IMR-90 (cell line): ENCODE data around the gene PRKAR2A. TPM values are rescaled to one million over a fixed set of nuclear protein-coding genes. Genes with fewer than 3 reads are reported as not detected.

Experiments
- ATAC-seq: fragments of 200-7000 bp; cut with Tn5 transposase; 2 replicates; pipeline ENCODE4 v1.9.1; 2020; ENCODE audit warnings: low read depth, mild to moderate bottlenecking, moderate library complexity
- BruUV-seq: library from RNA; stranded (reverse); fragments of 400-500 nt; replicated peaks from 2 replicates; lab custom pipeline; 2021; lab: Mats Ljungman, UMichigan
- CTCF ChIA-PET: fragments of 300-600 bp; formaldehyde crosslinking; extraction: SDS; loops from one replicate; lab custom pipeline; 2021; ENCODE audit warnings: antibody characterized with exemption; lab: Yijun Ruan, JAX
- POLR2A ChIA-PET: fragments of 300-600 bp; sonication (Branson Sonifier 250); formaldehyde crosslinking; loops from one replicate; lab custom pipeline; 2022; ENCODE audit warnings: antibody characterized with exemption; ENCODE audit not compliant: unreplicated experiment; lab: Charles Lee
- DNase-seq: peaks from one replicate; pipeline ENCODE4 v3.0.0; 2013
- H2AFZ ChIP-seq: replicated peaks from 2 replicates; pipeline ENCODE3; 2013; ENCODE audit warnings: low read length, mild to moderate bottlenecking; ENCODE audit not compliant: poor library complexity
- H2AK5ac ChIP-seq: 2 replicates; pipeline ENCODE4 v1.6.1; 2013; ENCODE audit warnings: low read depth, low read length, inconsistent platforms
- H2AK9ac ChIP-seq: replicated peaks from 2 replicates; pipeline ENCODE3; 2013; ENCODE audit warnings: mild to moderate bottlenecking, low read depth, low read length, moderate library complexity; ENCODE audit not compliant: poor library complexity
- H2BK120ac ChIP-seq: 2 replicates; pipeline ENCODE4 v1.6.1; 2013; ENCODE audit warnings: low read depth, low read length, inconsistent platforms
- H2BK15ac ChIP-seq: 3 replicates; pipeline ENCODE4 v1.6.1; 2013; ENCODE audit warnings: low read depth, low read length, inconsistent platforms
- H2BK20ac ChIP-seq: 2 replicates; pipeline ENCODE4 v1.6.1; 2013; ENCODE audit warnings: low read depth, mild to moderate bottlenecking, inconsistent platforms, low read length, moderate library complexity
- H2BK5ac ChIP-seq: 2 replicates; pipeline ENCODE4 v1.6.1; 2013; ENCODE audit warnings: mild to moderate bottlenecking, low read depth, low read length, inconsistent platforms; ENCODE audit not compliant: poor library complexity, severe bottlenecking
- H3K14ac ChIP-seq: replicated peaks from 2 replicates; pipeline ENCODE4 v1.6.1; 2013; ENCODE audit warnings: low read depth, low read length, inconsistent platforms
- H3K18ac ChIP-seq: 2 replicates; pipeline ENCODE4 v1.6.1; 2013; ENCODE audit warnings: low read depth, low read length, control low read depth
- H3K23ac ChIP-seq: 2 replicates; pipeline ENCODE4 v1.6.1; 2013; ENCODE audit warnings: low read depth, low read length, inconsistent platforms
- H3K27ac ChIP-seq: 2 replicates; pipeline ENCODE4 v1.5.1; 2013; ENCODE audit warnings: mild to moderate bottlenecking, control low read depth, low read length; ENCODE audit not compliant: insufficient read depth
- H3K27me3 ChIP-seq: 2 replicates; pipeline ENCODE4 v1.6.1; 2013; ENCODE audit warnings: low read length; ENCODE audit not compliant: control insufficient read depth, insufficient read depth
- H3K36me3 ChIP-seq: 2 replicates; pipeline ENCODE4 v1.6.1; 2013; ENCODE audit warnings: low read length, mixed read lengths; ENCODE audit not compliant: control insufficient read depth, insufficient read depth
- H3K4ac ChIP-seq: 2 replicates; pipeline ENCODE4 v1.6.1; 2013; ENCODE audit warnings: low read depth, low read length, inconsistent platforms
- H3K4me1 ChIP-seq: 2 replicates; pipeline ENCODE4 v1.6.1; 2013; ENCODE audit warnings: low read length, mixed read lengths; ENCODE audit not compliant: control insufficient read depth, insufficient read depth
- H3K4me2 ChIP-seq: 2 replicates; pipeline ENCODE4 v1.6.1; 2013; ENCODE audit warnings: low read depth, mild to moderate bottlenecking, control low read depth, low read length, moderate library complexity
- H3K4me3 ChIP-seq: 2 replicates; pipeline ENCODE4 v1.5.1; 2013; ENCODE audit warnings: low read depth, mild to moderate bottlenecking, control low read depth, low read length, moderate library complexity; ENCODE audit not compliant: insufficient read depth
- H3K56ac ChIP-seq: 2 replicates; pipeline ENCODE4 v1.6.1; 2013; ENCODE audit warnings: low read length, inconsistent platforms; ENCODE audit not compliant: insufficient read depth; ENCODE audit errors: extremely low read depth
- H3K79me1 ChIP-seq, 2 experiments: 2 replicates each; pipeline ENCODE4 v1.6.1; 2013; ENCODE audit warnings: low read length in 2 of 2, inconsistent platforms in 1 of 2, low read depth in 1 of 2
- H3K9ac ChIP-seq: 2 replicates; pipeline ENCODE4 v1.6.1; 2013; ENCODE audit warnings: low read depth, low read length, control low read depth
- H3K9me1 ChIP-seq: 2 replicates; pipeline ENCODE4 v1.6.1; 2013; ENCODE audit warnings: low read length, inconsistent platforms; ENCODE audit not compliant: insufficient read depth
- H3K9me3 ChIP-seq: 2 replicates; pipeline ENCODE4 v1.6.1; 2013; ENCODE audit warnings: low read length; ENCODE audit not compliant: control insufficient read depth, insufficient read depth
- H4K20me1 ChIP-seq: 2 replicates; pipeline ENCODE4 v1.6.1; 2013; ENCODE audit warnings: low read length, inconsistent platforms; ENCODE audit not compliant: insufficient read depth
- H4K5ac ChIP-seq: 2 replicates; pipeline ENCODE4 v1.6.1; 2013; ENCODE audit warnings: mild to moderate bottlenecking, low read depth, low read length, control low read depth
- H4K8ac ChIP-seq, 2 experiments: 2 replicates each; pipeline ENCODE4 v1.6.1; 2013; ENCODE audit warnings: low read depth in 2 of 2, low read length in 2 of 2, control low read depth in 1 of 2, inconsistent platforms in 1 of 2
- H4K91ac ChIP-seq: 2 replicates; pipeline ENCODE4 v1.6.1; 2013; ENCODE audit warnings: low read depth, low read length, inconsistent platforms; ENCODE audit not compliant: insufficient read depth
- BHLHE40 ChIP-seq: fragments of 150-350 bp; IDR thresholded peaks from 2 replicates; pipeline ENCODE4 v1.6.1; 2016; ENCODE audit warnings: mild to moderate bottlenecking, low read depth, low read length
- CEBPB ChIP-seq: IDR thresholded peaks from 2 replicates; pipeline ENCODE4 v1.6.1; 2012; ENCODE audit warnings: low read depth, low read length, improper control_type of control experiment
- CHD1 ChIP-seq: IDR thresholded peaks from 2 replicates; pipeline ENCODE4 v1.6.1; 2012; ENCODE audit warnings: low read depth, low read length, improper control_type of control experiment
- FOS ChIP-seq: fragments of 150-350 bp; IDR thresholded peaks from 2 replicates; pipeline ENCODE4 v1.6.1; 2016; ENCODE audit warnings: low read depth, low read length
- MAFK ChIP-seq: IDR thresholded peaks from 2 replicates; pipeline ENCODE4 v1.6.1; 2012; ENCODE audit warnings: low read depth, low read length, improper control_type of control experiment
- MAZ ChIP-seq: IDR thresholded peaks from 2 replicates; pipeline ENCODE4 v1.6.1; 2012; ENCODE audit warnings: low read depth, mild to moderate bottlenecking, low read length, improper control_type of control experiment, moderate library complexity, borderline replicate concordance
- MXI1 ChIP-seq: IDR thresholded peaks from 2 replicates; pipeline ENCODE4 v1.6.1; 2012; ENCODE audit warnings: low read depth, mild to moderate bottlenecking, low read length, moderate library complexity, borderline replicate concordance
- NFE2L2 ChIP-seq: fragments of 150-350 bp; IDR thresholded peaks from 2 replicates; pipeline ENCODE4 v1.6.1; 2016; ENCODE audit warnings: low read depth, mild to moderate bottlenecking, low read length
- POLR2A ChIP-seq: IDR thresholded peaks from 2 replicates; pipeline ENCODE4 v1.6.1; 2012; ENCODE audit warnings: mild to moderate bottlenecking, low read depth, low read length
- RAD21 ChIP-seq: IDR thresholded peaks from 2 replicates; pipeline ENCODE4 v1.6.1; 2012; ENCODE audit warnings: low read length, improper control_type of control experiment
- RCOR1 ChIP-seq: IDR thresholded peaks from 2 replicates; pipeline ENCODE4 v1.6.1; 2012; ENCODE audit warnings: mild to moderate bottlenecking, low read length, improper control_type of control experiment; ENCODE audit not compliant: insufficient replicate concordance
- RFX5 ChIP-seq: IDR thresholded peaks from 2 replicates; pipeline ENCODE4 v1.8.0; 2012; ENCODE audit warnings: low read depth, mild to moderate bottlenecking, low read length, moderate library complexity
- SMC3 ChIP-seq: fragments of 150-350 bp; IDR thresholded peaks from 2 replicates; pipeline ENCODE4 v1.6.1; 2016; ENCODE audit warnings: low read depth, mild to moderate bottlenecking, antibody characterized with exemption, low read length, moderate library complexity
- WGBS, 2 experiments: methylation state at CpG; one replicate each; pipeline versions ENCODE4 v1.1.5 to v1.1.7; 2013; ENCODE audit warnings: missing lambda C conversion rate in 2 of 2; ENCODE audit not compliant: insufficient read length in 1 of 2; ENCODE audit errors: extremely low coverage in 2 of 2; 5-methylcytosine and 5-hydroxymethylcytosine counted together
- dilution Hi-C: fragments of 300-500 bp; cut with HindIII; formaldehyde crosslinking; loops from one replicate; pipeline ENCODE4 v1.14.3; 2018; ENCODE audit warnings: low sequenced_read_pairs; ENCODE audit not compliant: unreplicated experiment
- in situ Hi-C: fragments of 300-500 bp; cut with MboI; formaldehyde crosslinking; loops from 3 replicates; pipeline ENCODE4 v1.14.3; 2019; ENCODE audit warnings: low sequenced_read_pairs, inconsistent platforms, mixed read lengths
- intact Hi-C: fragments of 100-400 bp; cut with micrococcal nuclease; formaldehyde crosslinking; loops from 2 replicates; pipeline ENCODE4 v1.10.0; 2022
- polyA plus RNA-seq, 3 experiments: library from polyadenylated mRNA; depleted of rRNA; stranded (reverse); fragments of >200 nt; gene quantifications; 2 replicates each; pipeline ENCODE4 v1.2.3, GENCODE V29; 2012; ENCODE audit warnings: low replicate concordance in 1 of 3
- total RNA-seq: library from RNA; depleted of rRNA; stranded (reverse); fragments of >200 nt; gene quantifications from 2 replicates; pipeline ENCODE4 v1.2.3, GENCODE V29; 2012
- TF ChIP-seq, protein P1 (sequence below): fragments of 150-350 bp; IDR thresholded peaks from 2 replicates; pipeline ENCODE4 v1.6.1; 2016; ENCODE audit warnings: low read depth, mild to moderate bottlenecking, low read length, moderate library complexity, borderline replicate concordance
- TF ChIP-seq, protein P2 (sequence below): conservative IDR thresholded peaks from 2 replicates; pipeline ENCODE4 v1.5.1; 2012; ENCODE audit warnings: mild to moderate bottlenecking, low read depth, low read length, improper control_type of control experiment
- TF ChIP-seq, protein P3 (sequence below): fragments of 150-350 bp; IDR thresholded peaks from 2 replicates; pipeline ENCODE4 v1.6.1; 2017; ENCODE audit warnings: mild to moderate bottlenecking, antibody characterized with exemption, low read length, low read depth

The PRKAR2A gene
- total and polyA plus RNA-seq, 2 of the 4 experiments (the other 2 are of a cell fraction): 11.3 to 48.2 TPM

DNA sequence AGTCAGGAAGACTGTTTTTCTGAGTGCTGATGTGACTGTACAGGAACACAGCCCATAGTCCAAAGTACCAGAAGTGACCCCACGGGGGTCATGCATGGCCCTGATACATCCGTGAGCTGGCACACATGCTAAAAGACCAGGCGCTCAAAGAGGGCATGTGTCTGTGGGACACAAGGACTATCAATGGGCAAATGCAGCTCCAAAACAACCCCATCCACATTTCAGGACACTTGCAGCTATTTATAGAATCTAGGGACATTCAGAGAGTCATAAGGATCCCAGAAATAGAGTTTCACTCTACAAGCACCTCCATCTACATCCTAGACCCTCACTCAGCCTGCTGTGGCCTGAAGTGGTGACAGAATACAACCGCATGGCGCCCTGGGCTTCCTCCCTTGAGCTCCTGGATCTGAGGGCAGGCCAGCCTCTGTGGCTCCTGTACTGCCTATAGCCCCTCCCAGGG lies 34.0 kb upstream of the PRKAR2A start:
- Histone ChIP-seq H4K8ac (no peak overlapping the region), H2BK120ac (no peak overlapping the region), H3K4me1 (no peaks in the 10 kb centered on the region), H3K18ac (no peak overlapping the region), H4K20me1 (no peaks in the 10 kb centered on the region; the same call in 1 of the 2 replicates), H3K9ac (no peak overlapping the region), H3K4me2 (no peak overlapping the region), H3K36me3 (peaks cover 6% of the 10 kb centered on the region), H3K9me1 (peaks cover 3% of the 10 kb centered on the region; the same call in 1 of the 2 replicates), H3K14ac (no peak overlapping the region), H3K4ac (no peak overlapping the region), H4K91ac (no peak overlapping the region), H3K56ac (no peak overlapping the region), H2BK15ac (no peak overlapping the region), H2AK9ac (no peak overlapping the region), H3K23ac (no peak overlapping the region), H2BK5ac (no peak overlapping the region), H3K4me3 (no peak overlapping the region), H2BK20ac (no peak overlapping the region), H2AK5ac (no peak overlapping the region), H3K27ac (no peak overlapping the region), H3K9me3 (no peaks in the 10 kb centered on the region), H4K5ac (no peak overlapping the region), H3K27me3 (no peaks in the 10 kb centered on the region), H2AFZ (no peak overlapping the region), H3K79me1 (peaks cover 0 to 6% of the 10 kb centered on the region in 2 experiments; a peak in 1 of 4 replicates)
- dilution Hi-C loops (no loop called here), intact Hi-C loops (no loop called here), in situ Hi-C loops (no loop called here)
- CTCF ChIA-PET: no interaction called here
- no TSS peak for BruUV-seq
- WGBS, 2 experiments: 100% methylated on average over 1 of the region's 5 CpGs; no CpG with 5 or more reads in 1 of the 2 experiments
- DNase-seq (no peak), ATAC-seq (no peak)
- POLR2A ChIA-PET: no interaction called here
- TF ChIP-seq RCOR1 (no peak), MXI1 (no peak), CEBPB (no peak), SMC3 (no peak), RAD21 (no peak), MAZ (no peak), CHD1 (no peak), RFX5 (no peak), MAFK (no peak), FOS (no peak), POLR2A (no peak), BHLHE40 (no peak), NFE2L2 (no peak)
- TF ChIP-seq, protein P1, sequence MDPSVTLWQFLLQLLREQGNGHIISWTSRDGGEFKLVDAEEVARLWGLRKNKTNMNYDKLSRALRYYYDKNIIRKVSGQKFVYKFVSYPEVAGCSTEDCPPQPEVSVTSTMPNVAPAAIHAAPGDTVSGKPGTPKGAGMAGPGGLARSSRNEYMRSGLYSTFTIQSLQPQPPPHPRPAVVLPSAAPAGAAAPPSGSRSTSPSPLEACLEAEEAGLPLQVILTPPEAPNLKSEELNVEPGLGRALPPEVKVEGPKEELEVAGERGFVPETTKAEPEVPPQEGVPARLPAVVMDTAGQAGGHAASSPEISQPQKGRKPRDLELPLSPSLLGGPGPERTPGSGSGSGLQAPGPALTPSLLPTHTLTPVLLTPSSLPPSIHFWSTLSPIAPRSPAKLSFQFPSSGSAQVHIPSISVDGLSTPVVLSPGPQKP: no peak
- TF ChIP-seq, protein P2, sequence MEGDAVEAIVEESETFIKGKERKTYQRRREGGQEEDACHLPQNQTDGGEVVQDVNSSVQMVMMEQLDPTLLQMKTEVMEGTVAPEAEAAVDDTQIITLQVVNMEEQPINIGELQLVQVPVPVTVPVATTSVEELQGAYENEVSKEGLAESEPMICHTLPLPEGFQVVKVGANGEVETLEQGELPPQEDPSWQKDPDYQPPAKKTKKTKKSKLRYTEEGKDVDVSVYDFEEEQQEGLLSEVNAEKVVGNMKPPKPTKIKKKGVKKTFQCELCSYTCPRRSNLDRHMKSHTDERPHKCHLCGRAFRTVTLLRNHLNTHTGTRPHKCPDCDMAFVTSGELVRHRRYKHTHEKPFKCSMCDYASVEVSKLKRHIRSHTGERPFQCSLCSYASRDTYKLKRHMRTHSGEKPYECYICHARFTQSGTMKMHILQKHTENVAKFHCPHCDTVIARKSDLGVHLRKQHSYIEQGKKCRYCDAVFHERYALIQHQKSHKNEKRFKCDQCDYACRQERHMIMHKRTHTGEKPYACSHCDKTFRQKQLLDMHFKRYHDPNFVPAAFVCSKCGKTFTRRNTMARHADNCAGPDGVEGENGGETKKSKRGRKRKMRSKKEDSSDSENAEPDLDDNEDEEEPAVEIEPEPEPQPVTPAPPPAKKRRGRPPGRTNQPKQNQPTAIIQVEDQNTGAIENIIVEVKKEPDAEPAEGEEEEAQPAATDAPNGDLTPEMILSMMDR: no peak
- TF ChIP-seq, protein P3, sequence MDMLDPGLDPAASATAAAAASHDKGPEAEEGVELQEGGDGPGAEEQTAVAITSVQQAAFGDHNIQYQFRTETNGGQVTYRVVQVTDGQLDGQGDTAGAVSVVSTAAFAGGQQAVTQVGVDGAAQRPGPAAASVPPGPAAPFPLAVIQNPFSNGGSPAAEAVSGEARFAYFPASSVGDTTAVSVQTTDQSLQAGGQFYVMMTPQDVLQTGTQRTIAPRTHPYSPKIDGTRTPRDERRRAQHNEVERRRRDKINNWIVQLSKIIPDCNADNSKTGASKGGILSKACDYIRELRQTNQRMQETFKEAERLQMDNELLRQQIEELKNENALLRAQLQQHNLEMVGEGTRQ: no peak
